Tibial artery (tissue), 4 donors: ENCODE results near the gene KIF24.

Experiments
- DNase-seq, 2 donors: peaks; one replicate each; pipeline ENCODE4 v3.0.0-alpha.2; 2019
- H3K27ac ChIP-seq, 2 donors: fragments of 200-600 bp; sonication (generic) in 1 of 2; 1 replicate in 1 of 2; 2 replicates in 1 of 2; pipeline ENCODE4 v1.5.1; 2018 to 2019; ENCODE audit warnings: mild to moderate bottlenecking in 1 of 2
- H3K27me3 ChIP-seq, 2 donors: fragments of 200-600 bp; sonication (generic) in 1 of 2; one replicate each; pipeline versions ENCODE4 v1.5.1 to v1.6.0; 2016 to 2019
- H3K36me3 ChIP-seq, 3 donors: fragments of 200-600 bp; sonication (generic) in 2 of 3; one replicate each; pipeline ENCODE4 v1.5.1; 2016 to 2019; ENCODE audit warnings: mild to moderate bottlenecking in 2 of 3
- H3K4me1 ChIP-seq, 4 donors: fragments of 200-600 bp; sonication (generic) in 2 of 4; 1 replicate in 3 of 4; 2 replicates in 1 of 4; pipeline ENCODE4 v1.5.1; 2016 to 2019
- H3K4me3 ChIP-seq, 2 donors: fragments of 200-600 bp; sonication (generic) in 1 of 2; 1 replicate in 1 of 2; 2 replicates in 1 of 2; pipeline ENCODE4 v1.5.1; 2018 to 2019; ENCODE audit warnings: mild to moderate bottlenecking in 2 of 2
- H3K9me3 ChIP-seq, 3 donors: fragments of 200-600 bp; sonication (generic) in 1 of 3; one replicate each; pipeline ENCODE4 v1.5.1; 2016 to 2019
- CTCF ChIP-seq, 2 experiments: fragments of 200-600 bp in 1 of 2; fragments of 450-650 bp in 1 of 2; IDR thresholded peaks; one replicate each; pipeline ENCODE4 v1.5.1; 2017 to 2019; ENCODE audit warnings: antibody characterized with exemption in 2 of 2, mild to moderate bottlenecking in 1 of 2, moderate library complexity in 1 of 2
- intact Hi-C: fragments of 100-400 bp; cut with DNase I; formaldehyde crosslinking; loops from one replicate; pipeline ENCODE4 v1.15.0; 2023; ENCODE audit warnings: low total_unique reads

The KIF24 gene

GRCh38 chr9:34334337-34334824 is 5.3 kb upstream of the KIF24 start:
- no peak overlapping the region for H3K27ac ChIP-seq
- DNase-seq, result no peak
- intact Hi-C loops, result loop anchor here (5.0 kb wide), 1 partner anchor 258 kb away; no protein-coding TSS in a partner anchor

GRCh38 chr9:34333836-34334235 is 4.8 kb upstream of the KIF24 start:
- Histone ChIP-seq H3K27ac (no peak overlapping the region), H3K36me3 (peaks cover 3 to 7% (median 5%) of the 10 kb centered on the region in 3 donors), H3K4me1 (peaks cover 0 to 12% (median 9%) of the 10 kb centered on the region in 4 donors), H3K4me3 (no peak overlapping the region), H3K9me3 (no peaks in the 10 kb centered on the region), H3K27me3 (no peaks in the 10 kb centered on the region)
- intact Hi-C loops, result loop anchor here (5.0 kb wide), 1 partner anchor 258 kb away; no protein-coding TSS in a partner anchor
- no peak for DNase-seq
- TF ChIP-seq CTCF (IDR thresholded peaks at IDR 0.05), result no peak

More at GRCh38 chr9:34334337-34334824, 5.3 kb upstream of the KIF24 start:
- no peak overlapping the region for H3K4me3 ChIP-seq
- H3K9me3 ChIP-seq, result no peaks in the 10 kb centered on the region
- no peaks in the 10 kb centered on the region for H3K27me3 ChIP-seq
- no peak for TF ChIP-seq CTCF (IDR thresholded peaks at IDR 0.05)
- peaks cover 0 to 12% (median 8%) of the 10 kb centered on the region in 4 donors for H3K4me1 ChIP-seq
- H3K36me3 ChIP-seq, result peaks cover 9 to 12% (median 10%) of the 10 kb centered on the region in 3 donors

- Histone ChIP-seq H3K27me3 (no peaks in the 10 kb centered on the region), H3K27ac (no peak overlapping the region), H3K36me3 (peaks cover 0 to under 1% (median 0%) of the 10 kb centered on the region in 3 donors), H3K4me1 (peaks cover 0 to 19% (median 9%) of the 10 kb centered on the region in 4 donors), H3K4me3 (no peak overlapping the region), H3K9me3 (no peaks in the 10 kb centered on the region)
- intact Hi-C loops, result loop anchor here (5.0 kb wide), 1 partner anchor 260 kb away; no protein-coding TSS in a partner anchor
- DNase-seq, result no peak
- peak; percentile 54 for TF ChIP-seq CTCF (IDR thresholded peaks at IDR 0.05)
Measured at GRCh38 chr9:34332076-34332964, 3.3 kb upstream of the KIF24 start.

- no peaks in the 10 kb centered on the region for H3K27me3 ChIP-seq
- H3K4me1 ChIP-seq, result peaks cover 0 to 19% (median 9%) of the 10 kb centered on the region in 4 donors
- no peak overlapping the region for H3K27ac ChIP-seq
- no peaks in the 10 kb centered on the region for H3K36me3 ChIP-seq
- intact Hi-C loops, result loop anchor here (2.0 to 5.0 kb wide), 2 partner anchors 46 to 261 kb away; partner anchors contain the start of gene MYORG
- DNase-seq, result no peak
- no peaks in the 10 kb centered on the region for H3K9me3 ChIP-seq
- TF ChIP-seq CTCF (IDR thresholded peaks at IDR 0.05), result no peak
- H3K4me3 ChIP-seq, result no peak overlapping the region
Measured at GRCh38 chr9:34331196-34331595, 2.1 kb upstream of the KIF24 start.

- H3K4me1 ChIP-seq, result peaks cover 0 to 19% (median 9%) of the 10 kb centered on the region in 4 donors
- peak overlapping the region; percentile 56 to 76 for H3K4me3 ChIP-seq
- H3K27ac ChIP-seq, result peak overlapping the region; percentile 39 to 62
- intact Hi-C loops, result no loop called here
- DNase-seq, result no peak
- H3K27me3 ChIP-seq, result no peaks in the 10 kb centered on the region
- H3K9me3 ChIP-seq, result no peaks in the 10 kb centered on the region
- no peaks in the 10 kb centered on the region for H3K36me3 ChIP-seq
- no peak for TF ChIP-seq CTCF (IDR thresholded peaks at IDR 0.05)
Measured at GRCh38 chr9:34328500-34328986, 525 bp downstream of the KIF24 start.
